SK-N-SH (cell line): ENCODE results near the gene KCTD7. TPM values are rescaled to one million over a fixed set of nuclear protein-coding genes. Genes with fewer than 3 reads are reported as not detected.
"Not testable (repeated sequence)": the region's sequence is repeated elsewhere in the genome, so short reads cannot be mapped to it uniquely, and the experiment has no call there.

Experiments used
- CTCF ChIA-PET: fragments of 300-600, 350-600 bp; formaldehyde crosslinking; extraction: SDS; loops from one replicate; lab custom pipeline; 2021; lab: Yijun Ruan, JAX
- POLR2A ChIA-PET: fragments of 350-600 bp; sonication (Branson Sonifier 250); formaldehyde crosslinking; extraction: SDS; loops from one replicate; lab custom pipeline; 2020; ENCODE audit warnings: antibody characterized with exemption, inconsistent platforms; lab: Yijun Ruan, JAX
- DNase-seq: peaks from one replicate; pipeline ENCODE4 v3.0.0; 2012
- H2AFZ ChIP-seq: fragments of 200-600 bp; sonication (generic); 2 replicates; pipeline ENCODE4 v1.8.1; 2016; ENCODE audit warnings: antibody characterized with exemption, mild to moderate bottlenecking, low read depth
- H3F3A ChIP-seq: fragments of 200-600 bp; sonication (generic); replicated peaks from 2 replicates; pipeline ENCODE3; 2016; ENCODE audit warnings: antibody characterized with exemption, mild to moderate bottlenecking; ENCODE audit not compliant: insufficient read depth
- H3K27ac ChIP-seq, 2 experiments: fragments of 200-500 bp in 1 of 2; fragments of 200-600 bp in 1 of 2; sonication (Bioruptor generic) in 1 of 2; sonication (generic), shearing (Covaris generic) in 1 of 2; 2 replicates each; pipeline versions ENCODE4 v1.5.1 to v1.6.1; 2014 to 2016; ENCODE audit warnings: low read depth in 2 of 2, inconsistent platforms in 1 of 2, low read length in 1 of 2, mild to moderate bottlenecking in 1 of 2, mixed read lengths in 1 of 2
- H3K27me3 ChIP-seq: fragments of 200-600 bp; sonication (generic), shearing (Covaris generic); 2 replicates; pipeline ENCODE4 v1.6.1; 2016; ENCODE audit warnings: mixed run types; ENCODE audit not compliant: insufficient read depth
- H3K36me3 ChIP-seq, 2 experiments: fragments of 200-500 bp in 1 of 2; fragments of 200-600 bp in 1 of 2; sonication (Bioruptor generic) in 1 of 2; sonication (generic) in 1 of 2; replicated peaks in 1 of 2; 2 replicates each; pipeline versions ENCODE3 to v1.5.1; 2014 to 2016; ENCODE audit warnings: low read length in 1 of 2, mild to moderate bottlenecking in 1 of 2; ENCODE audit not compliant: insufficient read depth in 2 of 2, control insufficient read depth in 1 of 2
- H3K4me1 ChIP-seq, 2 experiments: fragments of 200-500 bp in 1 of 2; fragments of 200-600 bp in 1 of 2; sonication (Bioruptor generic) in 1 of 2; sonication (generic), shearing (Covaris generic) in 1 of 2; 2 replicates each; pipeline versions ENCODE4 v1.5.1 to v1.6.1; 2014 to 2016; ENCODE audit warnings: low read depth in 1 of 2, low read length in 1 of 2, mixed run types in 1 of 2; ENCODE audit not compliant: insufficient read depth in 2 of 2, control insufficient read depth in 1 of 2
- H3K4me2 ChIP-seq: fragments of 200-600 bp; sonication (generic), shearing (Covaris generic); 2 replicates; pipeline ENCODE4 v1.6.1; 2017; ENCODE audit warnings: mixed run types
- H3K4me3 ChIP-seq, 2 experiments: fragments of 200-500 bp in 1 of 2; fragments of 200-600 bp in 1 of 2; sonication (Bioruptor generic) in 1 of 2; sonication (generic), shearing (Covaris generic) in 1 of 2; 2 replicates each; pipeline versions ENCODE4 v1.5.1 to v1.8.1; 2014 to 2016; ENCODE audit warnings: low read depth in 2 of 2, inconsistent platforms in 1 of 2, low read length in 1 of 2, mild to moderate bottlenecking in 1 of 2, mixed read lengths in 1 of 2, moderate library complexity in 1 of 2
- H3K79me2 ChIP-seq: fragments of 200-600 bp; sonication (generic); 2 replicates; pipeline ENCODE4 v1.8.1; 2017; ENCODE audit warnings: mild to moderate bottlenecking; ENCODE audit not compliant: insufficient read depth
- H3K9ac ChIP-seq: fragments of 200-600 bp; sonication (generic); 2 replicates; pipeline ENCODE4 v1.6.1; 2017; ENCODE audit warnings: mixed run types
- H3K9me2 ChIP-seq: fragments of 200-600 bp; sonication (generic); 2 replicates; pipeline ENCODE4 v1.6.1; 2017; ENCODE audit warnings: mixed run types
- H3K9me3 ChIP-seq: fragments of 200-600 bp; sonication (generic); 2 replicates; pipeline ENCODE4 v1.6.1; 2017; ENCODE audit warnings: mixed run types, mild to moderate bottlenecking, moderate library complexity
- H4K20me1 ChIP-seq: fragments of 200-600 bp; sonication (generic); 2 replicates; pipeline ENCODE4 v1.6.1; 2017; ENCODE audit warnings: mild to moderate bottlenecking, mixed run types; ENCODE audit not compliant: insufficient read depth
- ELF1 ChIP-seq: IDR thresholded peaks from 2 replicates; pipeline ENCODE4 v1.4.0; 2012
- EZH2phosphoT487 ChIP-seq: fragments of 200-600 bp; sonication (generic); IDR thresholded peaks from 2 replicates; pipeline ENCODE4 v1.6.1; 2017; ENCODE audit warnings: low read depth, mixed run types, mild to moderate bottlenecking, antibody characterized with exemption, moderate library complexity, borderline replicate concordance
- FOSL2 ChIP-seq: IDR thresholded peaks from 2 replicates; pipeline ENCODE4 v1.4.0; 2012; ENCODE audit warnings: low read depth, mild to moderate bottlenecking, moderate library complexity, borderline replicate concordance
- FOXJ3 ChIP-seq: sonication (generic); formaldehyde crosslinking; IDR thresholded peaks from 2 replicates; pipeline ENCODE4 v1.5.1; 2020; ENCODE audit warnings: mild to moderate bottlenecking, missing genetic modification reagents
- GABPA ChIP-seq: IDR thresholded peaks from 2 replicates; pipeline ENCODE4 v1.4.0; 2012; ENCODE audit warnings: low read depth, mild to moderate bottlenecking
- MXI1 ChIP-seq: IDR thresholded peaks from 2 replicates; pipeline ENCODE4 v1.6.1; 2012; ENCODE audit warnings: mild to moderate bottlenecking, low read depth, low read length, improper control_type of control experiment
- POLR2AphosphoS5 ChIP-seq: IDR thresholded peaks from 2 replicates; pipeline ENCODE4 v1.6.1; 2012; ENCODE audit warnings: low read depth, low read length
- TCF12 ChIP-seq: IDR thresholded peaks from 2 replicates; pipeline ENCODE4 v1.4.0; 2012
- WGBS: methylation state at CpG from one replicate; pipeline ENCODE4 v1.1.6; 2017; ENCODE audit warnings: low lambda C conversion rate; 5-methylcytosine and 5-hydroxymethylcytosine counted together
- polyA plus RNA-seq, 3 experiments: library from polyadenylated mRNA; depleted of rRNA; stranded (reverse); fragments of >200 nt; gene quantifications; 2 replicates each; pipeline ENCODE4 v1.2.3, GENCODE V29; 2012
- TF ChIP-seq, protein P1 (sequence below): IDR thresholded peaks from 2 replicates; pipeline ENCODE4 v1.6.1; 2012; ENCODE audit warnings: mild to moderate bottlenecking, low read depth, low read length, moderate library complexity

The KCTD7 gene
- polyA plus RNA-seq, 1 of the 3 experiments (the other 2 are of a cell fraction), result 19.5 TPM

DNA sequence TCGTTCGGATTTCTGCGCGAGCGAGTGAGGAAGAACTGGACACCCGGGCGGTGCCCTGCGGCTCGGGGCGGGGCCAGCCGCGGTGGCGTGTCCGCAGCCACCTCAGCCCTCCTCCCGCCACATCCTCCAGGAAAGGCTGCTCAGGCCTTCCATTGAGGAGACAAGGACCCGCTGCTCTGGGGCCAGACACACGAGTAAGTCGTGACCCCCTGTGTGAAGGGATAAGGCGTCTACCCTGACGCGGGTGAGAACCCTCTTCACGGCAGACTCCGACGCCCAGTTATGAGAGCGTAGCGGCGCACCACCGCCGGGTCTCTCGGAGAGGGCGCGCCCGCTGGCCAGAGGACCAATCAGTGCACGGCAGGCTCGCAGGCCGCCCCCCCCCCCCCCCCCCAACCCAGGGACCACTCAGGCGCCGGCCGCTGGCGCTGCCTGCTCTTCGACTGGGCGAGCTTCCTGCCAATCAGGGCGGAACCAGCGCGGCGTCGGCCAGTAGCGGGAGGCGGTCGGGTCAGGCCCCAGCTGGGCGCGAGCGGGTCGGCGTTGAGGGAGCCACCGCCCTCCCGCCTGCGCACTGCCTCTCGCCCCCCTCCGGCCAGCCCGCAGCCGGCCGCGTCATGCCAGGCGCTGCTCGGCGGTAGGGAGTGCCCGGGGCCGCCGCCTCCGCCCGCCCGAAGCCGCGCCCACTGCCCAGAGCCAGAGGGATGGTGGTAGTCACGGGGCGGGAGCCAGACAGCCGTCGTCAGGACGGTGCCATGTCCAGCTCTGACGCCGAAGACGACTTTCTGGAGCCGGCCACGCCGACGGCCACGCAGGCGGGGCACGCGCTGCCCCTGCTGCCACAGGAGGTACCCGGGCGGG is at the start of gene KCTD7 (continued):
- TF ChIP-seq GABPA, result no peak
- TF ChIP-seq FOXJ3 (CRISPR knock-in tag), result peak; percentile 3; the same call in 1 of the 2 replicates
- TF ChIP-seq POLR2AphosphoS5, result peak; percentile 99
- TF ChIP-seq EZH2phosphoT487, result no peak
- TF ChIP-seq, protein P1, sequence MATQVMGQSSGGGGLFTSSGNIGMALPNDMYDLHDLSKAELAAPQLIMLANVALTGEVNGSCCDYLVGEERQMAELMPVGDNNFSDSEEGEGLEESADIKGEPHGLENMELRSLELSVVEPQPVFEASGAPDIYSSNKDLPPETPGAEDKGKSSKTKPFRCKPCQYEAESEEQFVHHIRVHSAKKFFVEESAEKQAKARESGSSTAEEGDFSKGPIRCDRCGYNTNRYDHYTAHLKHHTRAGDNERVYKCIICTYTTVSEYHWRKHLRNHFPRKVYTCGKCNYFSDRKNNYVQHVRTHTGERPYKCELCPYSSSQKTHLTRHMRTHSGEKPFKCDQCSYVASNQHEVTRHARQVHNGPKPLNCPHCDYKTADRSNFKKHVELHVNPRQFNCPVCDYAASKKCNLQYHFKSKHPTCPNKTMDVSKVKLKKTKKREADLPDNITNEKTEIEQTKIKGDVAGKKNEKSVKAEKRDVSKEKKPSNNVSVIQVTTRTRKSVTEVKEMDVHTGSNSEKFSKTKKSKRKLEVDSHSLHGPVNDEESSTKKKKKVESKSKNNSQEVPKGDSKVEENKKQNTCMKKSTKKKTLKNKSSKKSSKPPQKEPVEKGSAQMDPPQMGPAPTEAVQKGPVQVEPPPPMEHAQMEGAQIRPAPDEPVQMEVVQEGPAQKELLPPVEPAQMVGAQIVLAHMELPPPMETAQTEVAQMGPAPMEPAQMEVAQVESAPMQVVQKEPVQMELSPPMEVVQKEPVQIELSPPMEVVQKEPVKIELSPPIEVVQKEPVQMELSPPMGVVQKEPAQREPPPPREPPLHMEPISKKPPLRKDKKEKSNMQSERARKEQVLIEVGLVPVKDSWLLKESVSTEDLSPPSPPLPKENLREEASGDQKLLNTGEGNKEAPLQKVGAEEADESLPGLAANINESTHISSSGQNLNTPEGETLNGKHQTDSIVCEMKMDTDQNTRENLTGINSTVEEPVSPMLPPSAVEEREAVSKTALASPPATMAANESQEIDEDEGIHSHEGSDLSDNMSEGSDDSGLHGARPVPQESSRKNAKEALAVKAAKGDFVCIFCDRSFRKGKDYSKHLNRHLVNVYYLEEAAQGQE, result no peak
- no peak for TF ChIP-seq ELF1
- TF ChIP-seq FOSL2, result no peak
- TF ChIP-seq MXI1, result peak; percentile 54
- no peak; the same call in 1 of the 2 replicates for TF ChIP-seq TCF12

DNA sequence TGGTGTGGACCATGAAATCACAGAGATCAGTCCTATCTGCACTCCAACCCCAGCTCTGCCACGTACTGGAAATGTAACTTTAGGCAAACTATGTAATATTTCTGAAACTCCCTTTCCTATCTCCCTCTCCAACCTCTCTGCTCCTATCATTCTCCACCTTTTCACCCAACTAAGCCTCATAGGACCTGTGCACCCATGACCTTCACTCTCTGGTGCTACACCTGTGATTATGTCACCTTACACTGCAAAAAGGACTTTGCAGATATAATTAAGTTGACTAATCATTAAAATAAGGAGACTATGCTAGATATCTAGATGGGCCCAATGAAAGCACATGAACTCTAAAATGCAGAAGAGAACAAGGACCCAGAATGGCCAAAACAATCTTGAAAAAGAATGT is 48.3 kb upstream of the KCTD7 start:
- H3K9me3 ChIP-seq, H3K27ac ChIP-seq, H3K9ac ChIP-seq, H3K9me2 ChIP-seq, H3K4me3 ChIP-seq, DNase-seq, H3K27me3 ChIP-seq, H3K4me1 ChIP-seq, POLR2A ChIA-PET, CTCF ChIA-PET, H3F3A ChIP-seq, H2AFZ ChIP-seq, H3K4me2 ChIP-seq: not testable (repeated sequence)
- Histone ChIP-seq H4K20me1 (peaks cover 93% of the 10 kb centered on the region), H3K36me3 (peaks cover 14 to 32% of the 10 kb centered on the region in 2 experiments), H3K79me2 (peaks cover 98% of the 10 kb centered on the region)
- 95% methylated on average over 1 of the region's 1 CpG for WGBS

DNA sequence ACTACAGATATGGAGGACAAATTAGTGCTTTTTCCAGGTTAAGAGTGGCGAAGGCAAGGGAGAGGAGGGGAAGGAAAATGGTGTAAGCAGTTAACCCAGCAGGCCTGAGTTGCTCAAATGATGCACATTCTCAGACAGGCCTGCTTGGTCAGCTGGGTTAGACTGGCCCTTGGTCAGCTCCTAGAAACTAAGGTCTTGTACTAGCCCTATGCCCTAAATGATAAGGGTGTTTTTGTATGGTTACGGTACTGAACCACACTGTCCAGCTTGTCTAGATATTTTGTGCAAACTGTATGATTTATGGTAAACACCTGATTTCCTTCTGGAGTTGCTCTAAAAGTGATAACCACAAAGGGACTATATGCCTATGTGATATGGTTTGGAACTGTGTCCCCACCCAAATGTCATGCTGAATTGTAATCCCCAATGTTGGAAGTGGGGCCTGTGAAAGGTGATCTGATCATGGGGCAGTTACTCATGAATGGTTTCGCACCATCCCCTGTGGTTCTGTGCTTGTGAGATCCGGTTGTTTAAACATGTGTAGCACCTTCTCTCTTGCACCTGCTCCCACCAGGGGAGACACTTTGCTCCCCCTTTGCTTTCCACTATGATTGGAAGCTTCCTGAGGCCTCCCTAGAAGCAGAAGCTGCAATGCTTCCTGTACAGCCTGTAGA is 45.7 kb upstream of the KCTD7 start:
- CTCF ChIA-PET, result interaction anchor here (3.4 kb wide), 1 partner anchor 25 kb away, joined by 14 read pairs; no protein-coding TSS in a partner anchor
- H3K27me3 ChIP-seq, H2AFZ ChIP-seq, POLR2A ChIA-PET, H3K9ac ChIP-seq, DNase-seq, H3K4me3 ChIP-seq, H3K9me3 ChIP-seq, H3K4me2 ChIP-seq, H3K27ac ChIP-seq, H3K9me2 ChIP-seq, H3F3A ChIP-seq, H3K4me1 ChIP-seq: not testable (repeated sequence)
- peaks cover 98% of the 10 kb centered on the region for H4K20me1 ChIP-seq
- H3K79me2 ChIP-seq, result peaks cover 98% of the 10 kb centered on the region
- WGBS, result 95% methylated on average over 4 of the region's 4 CpGs
- peaks cover 11 to 21% of the 10 kb centered on the region in 2 experiments for H3K36me3 ChIP-seq
